GM10248 (cell line): ENCODE measurements around the gene C10orf95.

Experiments
- CTCF ChIA-PET: fragments of 300-600 bp; sonication (Branson Sonifier 250); formaldehyde crosslinking; extraction: SDS; loops from one replicate; lab custom pipeline; 2021; ENCODE audit warnings: antibody characterized with exemption; lab: Yijun Ruan, JAX
- POLR2A ChIA-PET: fragments of 350-650 bp; sonication (Branson Sonifier 250); formaldehyde crosslinking; extraction: SDS; loops from one replicate; lab custom pipeline; 2020; ENCODE audit warnings: antibody characterized with exemption; lab: Yijun Ruan, JAX
- DNase-seq: peaks from one replicate; pipeline ENCODE4 v3.0.0; 2012; ENCODE audit errors: extremely low spot score
- TF ChIP-seq, protein P1 (sequence below): IDR thresholded peaks from 2 replicates; pipeline ENCODE4 v1.5.1; 2012; ENCODE audit warnings: mild to moderate bottlenecking, low read depth; ENCODE audit errors: extremely low read depth, missing control alignments, control extremely low read depth

The C10orf95 gene

GRCh38 chr10:102403115-102403514 lies 48.2 kb downstream of the C10orf95 start:
- DNase-seq = no peak
- ChIA-PET POLR2A (interaction anchor here (0.6 kb wide), 1 partner anchor 14 kb away, joined by 3 read pairs; no protein-coding TSS in a partner anchor), CTCF (interaction anchor here (0.6 to 6.6 kb wide), 27 partner anchors 9 to 714 kb away, joined by 3 to 88 read pairs (median 4); partner anchors contain the start of genes C10orf95, CUEDC2, ELOVL3 and FBXL15)
- TF ChIP-seq, protein P1, sequence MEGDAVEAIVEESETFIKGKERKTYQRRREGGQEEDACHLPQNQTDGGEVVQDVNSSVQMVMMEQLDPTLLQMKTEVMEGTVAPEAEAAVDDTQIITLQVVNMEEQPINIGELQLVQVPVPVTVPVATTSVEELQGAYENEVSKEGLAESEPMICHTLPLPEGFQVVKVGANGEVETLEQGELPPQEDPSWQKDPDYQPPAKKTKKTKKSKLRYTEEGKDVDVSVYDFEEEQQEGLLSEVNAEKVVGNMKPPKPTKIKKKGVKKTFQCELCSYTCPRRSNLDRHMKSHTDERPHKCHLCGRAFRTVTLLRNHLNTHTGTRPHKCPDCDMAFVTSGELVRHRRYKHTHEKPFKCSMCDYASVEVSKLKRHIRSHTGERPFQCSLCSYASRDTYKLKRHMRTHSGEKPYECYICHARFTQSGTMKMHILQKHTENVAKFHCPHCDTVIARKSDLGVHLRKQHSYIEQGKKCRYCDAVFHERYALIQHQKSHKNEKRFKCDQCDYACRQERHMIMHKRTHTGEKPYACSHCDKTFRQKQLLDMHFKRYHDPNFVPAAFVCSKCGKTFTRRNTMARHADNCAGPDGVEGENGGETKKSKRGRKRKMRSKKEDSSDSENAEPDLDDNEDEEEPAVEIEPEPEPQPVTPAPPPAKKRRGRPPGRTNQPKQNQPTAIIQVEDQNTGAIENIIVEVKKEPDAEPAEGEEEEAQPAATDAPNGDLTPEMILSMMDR = no peak

- TF ChIP-seq, protein P1 = no peak
- CTCF ChIA-PET = interaction anchor here (0.8 to 6.6 kb wide), 10 partner anchors 9 to 237 kb away, joined by 3 to 88 read pairs (median 6); partner anchors contain the start of genes ELOVL3 and FBXL15
- DNase-seq = no peak
- POLR2A ChIA-PET = interaction anchor here (0.6 kb wide), 1 partner anchor 13 kb away, joined by 3 read pairs; no protein-coding TSS in a partner anchor
Observed at GRCh38 chr10:102402512-102402896, 48.8 kb downstream of the C10orf95 start.

GRCh38 chr10:102401735-102402511 lies 49.4 kb downstream of the C10orf95 start:
- no peak for DNase-seq
- CTCF ChIA-PET = interaction anchor here (0.8 to 9.6 kb wide), 5 partner anchors 16 to 172 kb away, joined by 3 to 140 read pairs (median 65); partner anchors contain the start of genes ELOVL3 and FBXL15
- POLR2A ChIA-PET = no interaction called here
- TF ChIP-seq, protein P1 = no peak

GRCh38 chr10:102401342-102401654 lies 50.0 kb downstream of the C10orf95 start:
- TF ChIP-seq, protein P1 = no peak
- ChIA-PET CTCF (interaction anchor here (2.9 to 9.6 kb wide), 4 partner anchors 10 to 23 kb away, joined by 15 to 140 read pairs (median 53); partner anchors contain the start of gene FBXL15), POLR2A (no interaction called here)
- no peak for DNase-seq

- ChIA-PET POLR2A (no interaction called here), CTCF (interaction anchor here (0.7 to 9.6 kb wide), 14 partner anchors 10 to 266 kb away, joined by 3 to 213 read pairs (median 11); partner anchors contain the start of genes C10orf95, ELOVL3 and FBXL15)
- TF ChIP-seq, protein P1 = no peak
- DNase-seq = no peak
Observed at GRCh38 chr10:102400598-102401341, 50.6 kb downstream of the C10orf95 start.

DNA sequence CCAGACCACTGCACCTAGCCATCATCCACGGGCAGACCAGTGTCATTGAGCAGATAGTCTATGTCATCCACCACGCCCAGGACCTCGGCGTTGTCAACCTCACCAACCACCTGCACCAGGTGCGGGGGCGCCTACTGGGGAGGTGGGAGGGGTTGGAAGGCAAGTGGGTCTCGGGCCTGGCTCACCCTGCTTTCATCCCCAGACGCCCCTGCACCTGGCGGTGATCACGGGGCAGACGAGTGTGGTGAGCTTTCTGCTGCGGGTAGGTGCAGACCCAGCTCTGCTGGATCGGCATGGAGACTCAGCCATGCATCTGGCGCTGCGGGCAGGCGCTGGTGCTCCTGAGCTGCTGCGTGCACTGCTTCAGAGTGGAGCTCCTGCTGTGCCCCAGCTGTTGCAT lies 51.3 kb downstream of the C10orf95 start:
- DNase-seq = no peak
- CTCF ChIA-PET = interaction anchor here (0.7 to 9.6 kb wide), 31 partner anchors 7 to 265 kb away, joined by 3 to 213 read pairs (median 8); partner anchors contain the start of genes C10orf95, CUEDC2, ELOVL3 and FBXL15
- TF ChIP-seq, protein P1 = no peak
- POLR2A ChIA-PET = interaction anchor here (0.5 kb wide), 1 partner anchor 18 kb away, joined by 6 read pairs; no protein-coding TSS in a partner anchor
